K562 (cell line): Measurements from ENCODE around the gene SLC2A9. TPM values are rescaled to one million over a fixed set of nuclear protein-coding genes. Genes with fewer than 3 reads are reported as not detected.

ENCODE experiments used
- ATF2 ChIP-seq: sonication (generic); formaldehyde crosslinking; IDR thresholded peaks from 2 replicates; pipeline ENCODE4 v1.8.1; 2022; ENCODE audit warnings: missing genetic modification reagents
- CHD4 ChIP-seq: fragments of 200-600 bp; sonication (generic); IDR thresholded peaks from 3 replicates; pipeline ENCODE4 v1.6.1; 2012; ENCODE audit warnings: low read depth, mild to moderate bottlenecking, mixed read lengths, low read length, inconsistent platforms; ENCODE audit not compliant: insufficient read depth, insufficient replicate concordance, poor library complexity, severe bottlenecking
- FOSL1 ChIP-seq: fragments of 200-800 bp; sonication (Bioruptor generic); conservative IDR thresholded peaks from 2 replicates; pipeline ENCODE4 v1.6.1; 2016; ENCODE audit warnings: missing genetic modification characterization, missing compliant biosample characterization
- GTF2A2 ChIP-seq: IDR thresholded peaks from 2 replicates; pipeline ENCODE4 v1.6.1; 2016; ENCODE audit warnings: mild to moderate bottlenecking, missing genetic modification characterization, missing compliant biosample characterization
- IFI16 ChIP-seq: fragments of 250-450 bp; sonication (Bioruptor Pico); IDR thresholded peaks from 2 replicates; pipeline ENCODE4 v2.1.2; 2022; ENCODE audit warnings: mild to moderate bottlenecking, inconsistent platforms
- KAT8 ChIP-seq: fragments of 450-650 bp; IDR thresholded peaks from 2 replicates; pipeline ENCODE4 v1.6.1; 2016; ENCODE audit warnings: low read depth, mild to moderate bottlenecking
- MCM2 ChIP-seq: fragments of 450-650 bp; IDR thresholded peaks from 2 replicates; pipeline ENCODE4 v1.6.1; 2017; ENCODE audit warnings: low read depth, mild to moderate bottlenecking
- NFE2L1 ChIP-seq: fragments of 450-650 bp; IDR thresholded peaks from 2 replicates; pipeline ENCODE4 v1.6.1; 2016; ENCODE audit warnings: missing genetic modification characterization, low read depth, mild to moderate bottlenecking, missing compliant biosample characterization, moderate library complexity, borderline replicate concordance
- POLR2AphosphoS5 ChIP-seq: IDR thresholded peaks from 2 replicates; pipeline ENCODE4 v1.6.1; 2011; ENCODE audit warnings: mild to moderate bottlenecking, low read depth, low read length, moderate library complexity; ENCODE audit not compliant: control insufficient read depth, insufficient read depth
- RUNX1 ChIP-seq: sonication (generic); IDR thresholded peaks from 2 replicates; pipeline ENCODE4 v1.6.1; 2016; ENCODE audit warnings: antibody characterized with exemption, low read depth
- SETDB1 ChIP-seq: IDR thresholded peaks from one replicate; pipeline ENCODE4 v1.6.1; 2012; ENCODE audit warnings: low read length, control low read depth, inconsistent platforms
- ZNF584 ChIP-seq: fragments of 200-800 bp; sonication (Bioruptor generic); IDR thresholded peaks from 2 replicates; pipeline ENCODE4 v1.6.1; 2016; ENCODE audit warnings: low read depth, mild to moderate bottlenecking, missing genetic modification characterization, missing compliant biosample characterization
- ZNF644 ChIP-seq: fragments of 200-800 bp; sonication (Bioruptor generic); IDR thresholded peaks from 2 replicates; pipeline ENCODE4 v1.6.1; 2016; ENCODE audit warnings: low read depth, missing genetic modification characterization, missing compliant biosample characterization
- ZNF707 ChIP-seq: fragments of 250-450 bp; sonication (Bioruptor Pico); conservative IDR thresholded peaks from 2 replicates; pipeline ENCODE4 v1.8.0; 2022; ENCODE audit warnings: inconsistent platforms, mild to moderate bottlenecking, moderate library complexity
- ZNF75A ChIP-seq: fragments of 450-650 bp; formaldehyde crosslinking; IDR thresholded peaks from 2 replicates; pipeline ENCODE4 v1.4.0; 2020; ENCODE audit warnings: mild to moderate bottlenecking
- ZNF778 ChIP-seq: fragments of 450-650 bp; formaldehyde crosslinking; IDR thresholded peaks from 2 replicates; pipeline ENCODE4 v1.4.0; 2020; ENCODE audit warnings: mild to moderate bottlenecking, moderate library complexity
- polyA plus RNA-seq, 8 experiments: library from polyadenylated mRNA; depleted of rRNA in 4 of 8; stranded (reverse) in 5 of 8; unstranded in 3 of 8; fragments of >200 nt; fragmentation: Nextera tagmentation in 2 of 8; fragmentation: Illumina TruSeq in 1 of 8; extraction: Ambion mirVana in 2 of 8; extraction: Trizol in 1 of 8; gene quantifications; 2 replicates each; pipeline versions ENCODE4 v1.2.1 to v1.2.3, GENCODE V29; 2011 to 2014; ENCODE audit warnings: inconsistent platforms in 1 of 8, missing spikeins in 1 of 8
- total RNA-seq, 7 experiments: library from RNA; depleted of rRNA in 6 of 7; stranded (reverse); fragments of >200 nt in 6 of 7; fragmentation: Illumina TruSeq in 2 of 7; extraction: Trizol in 2 of 7; gene quantifications; 2 replicates each; pipeline versions ENCODE4 v1.2.1 to v1.2.3, GENCODE V29; 2011 to 2021; ENCODE audit warnings: low replicate concordance in 1 of 7
- TF ChIP-seq, protein P1 (sequence below): sonication (generic); formaldehyde crosslinking; IDR thresholded peaks from 2 replicates; pipeline ENCODE4 v1.8.0; 2022; ENCODE audit warnings: mild to moderate bottlenecking, missing genetic modification reagents
- TF ChIP-seq, protein P2 (sequence below): fragments of 250-450 bp; sonication (Bioruptor Pico); IDR thresholded peaks from 2 replicates; pipeline ENCODE4 v1.5.0; 2021; ENCODE audit warnings: mild to moderate bottlenecking, moderate library complexity
- TF ChIP-seq, protein P3 (sequence below): IDR thresholded peaks from 2 replicates; pipeline ENCODE4 v1.6.1; 2011; ENCODE audit not compliant: insufficient read length; ENCODE audit errors: extremely low read depth
- TF ChIP-seq, protein P4 (sequence below): fragments of 250-450 bp; sonication (Bioruptor Pico); IDR thresholded peaks from 2 replicates; pipeline ENCODE4 v1.5.0; 2021

SLC2A9 gene
- total and polyA plus RNA-seq, 9 of the 15 experiments (the other 6 are each of a cell fraction or from before 2014, with no cell fraction given), result 0.15 to 1.9 (median 0.76) TPM

DNA sequence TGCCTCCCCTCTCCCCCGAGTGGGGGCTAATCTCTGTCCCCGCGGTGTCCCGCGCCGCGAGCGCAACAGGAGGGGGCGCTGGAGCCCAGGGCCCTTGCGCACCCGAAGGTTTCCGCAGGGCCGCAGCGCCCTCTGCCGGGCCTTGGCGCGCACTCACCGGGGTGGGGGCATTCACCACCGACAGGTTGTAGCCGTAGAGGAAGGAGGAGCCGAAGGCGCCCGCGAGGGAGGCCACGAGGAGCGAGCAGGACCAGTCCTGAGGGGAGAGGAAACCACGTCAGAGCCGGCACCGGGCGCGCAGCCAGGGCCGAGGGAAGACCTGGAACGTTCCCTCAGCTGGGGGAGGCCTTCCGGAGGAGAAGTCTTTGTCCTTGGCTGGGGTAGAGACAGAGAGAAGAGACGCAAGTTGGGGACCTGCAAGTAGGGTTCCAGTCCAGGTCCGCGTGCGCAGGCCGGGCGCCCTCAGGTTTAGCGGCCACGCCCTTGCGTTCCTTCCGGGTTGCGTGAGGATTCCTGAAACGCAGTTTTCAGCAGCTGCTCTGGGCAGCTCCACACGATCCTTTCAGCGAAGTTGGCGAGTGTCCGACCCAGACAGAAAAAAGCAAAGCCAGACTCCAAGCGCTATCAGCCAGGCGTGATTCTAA lies 2.4 kb downstream of the SLC2A9 start (continued):
- TF ChIP-seq, protein P1, sequence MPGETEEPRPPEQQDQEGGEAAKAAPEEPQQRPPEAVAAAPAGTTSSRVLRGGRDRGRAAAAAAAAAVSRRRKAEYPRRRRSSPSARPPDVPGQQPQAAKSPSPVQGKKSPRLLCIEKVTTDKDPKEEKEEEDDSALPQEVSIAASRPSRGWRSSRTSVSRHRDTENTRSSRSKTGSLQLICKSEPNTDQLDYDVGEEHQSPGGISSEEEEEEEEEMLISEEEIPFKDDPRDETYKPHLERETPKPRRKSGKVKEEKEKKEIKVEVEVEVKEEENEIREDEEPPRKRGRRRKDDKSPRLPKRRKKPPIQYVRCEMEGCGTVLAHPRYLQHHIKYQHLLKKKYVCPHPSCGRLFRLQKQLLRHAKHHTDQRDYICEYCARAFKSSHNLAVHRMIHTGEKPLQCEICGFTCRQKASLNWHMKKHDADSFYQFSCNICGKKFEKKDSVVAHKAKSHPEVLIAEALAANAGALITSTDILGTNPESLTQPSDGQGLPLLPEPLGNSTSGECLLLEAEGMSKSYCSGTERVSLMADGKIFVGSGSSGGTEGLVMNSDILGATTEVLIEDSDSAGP (CRISPR knock-in tag), result no peak
- no peak for TF ChIP-seq ZNF644
- TF ChIP-seq ZNF584 (CRISPR knock-in tag), result no peak
- TF ChIP-seq ZNF778, result no peak
- TF ChIP-seq, protein P2, sequence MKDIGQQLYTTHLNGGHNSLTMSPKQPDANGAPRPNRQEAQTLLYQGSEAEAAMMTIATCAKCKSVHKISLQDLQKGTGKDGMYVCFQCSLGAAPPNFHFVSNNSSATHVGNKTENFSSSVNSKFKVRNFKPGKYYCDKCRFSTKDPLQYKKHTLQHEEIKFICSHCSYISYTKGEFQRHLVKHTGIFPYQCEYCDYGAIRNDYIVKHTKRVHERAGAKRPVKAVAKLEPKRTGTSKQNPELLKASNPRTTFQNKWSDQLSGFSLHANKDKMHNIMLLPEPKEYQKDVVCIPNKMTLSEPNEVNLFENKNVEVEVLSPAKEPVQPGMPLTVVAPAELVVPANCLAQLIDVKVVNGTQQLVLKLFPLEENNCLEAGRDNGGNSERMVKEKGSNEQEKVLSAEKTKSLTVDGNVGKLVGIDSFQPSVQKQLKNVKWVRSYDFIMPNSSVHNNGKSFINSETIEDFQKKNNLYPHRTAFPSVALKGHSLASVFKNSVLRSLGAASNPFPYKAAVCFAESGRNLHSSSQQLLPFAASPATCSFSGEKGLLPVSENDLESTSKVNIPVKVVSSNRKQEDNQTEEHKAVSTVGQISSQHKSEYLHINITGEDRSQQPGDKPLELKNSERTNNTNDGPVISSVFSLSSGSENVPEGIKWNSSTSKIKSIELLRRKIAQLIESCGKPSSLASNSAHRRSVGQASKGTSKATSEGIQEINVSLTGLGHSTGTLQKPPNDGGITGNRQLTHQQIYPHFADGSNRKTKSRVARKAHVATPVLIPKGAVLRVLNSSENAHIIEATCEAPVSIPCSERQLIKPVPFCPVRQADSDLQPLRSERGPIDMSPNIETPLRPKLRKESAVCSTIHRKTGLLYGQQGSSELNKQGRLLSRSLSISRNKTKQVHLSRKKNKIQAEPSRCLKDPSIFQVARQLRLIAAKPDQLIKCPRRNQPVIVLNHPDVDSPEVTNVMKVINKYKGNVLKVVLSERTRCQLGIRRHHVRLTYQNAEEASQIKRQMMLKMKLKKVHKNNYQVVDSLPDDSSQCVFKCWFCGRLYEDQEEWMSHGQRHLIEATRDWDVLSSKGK (CRISPR knock-in tag), result no peak
- no peak for TF ChIP-seq KAT8
- no peak for TF ChIP-seq GTF2A2 (tag)
- no peak for TF ChIP-seq ZNF75A (CRISPR knock-in tag)
- TF ChIP-seq NFE2L1 (tag), result no peak
- no peak for TF ChIP-seq POLR2AphosphoS5
- no peak for TF ChIP-seq MCM2
- no peak for TF ChIP-seq FOSL1 (tag)
- TF ChIP-seq CHD4, result no peak
- no peak for TF ChIP-seq SETDB1
- TF ChIP-seq, protein P3, sequence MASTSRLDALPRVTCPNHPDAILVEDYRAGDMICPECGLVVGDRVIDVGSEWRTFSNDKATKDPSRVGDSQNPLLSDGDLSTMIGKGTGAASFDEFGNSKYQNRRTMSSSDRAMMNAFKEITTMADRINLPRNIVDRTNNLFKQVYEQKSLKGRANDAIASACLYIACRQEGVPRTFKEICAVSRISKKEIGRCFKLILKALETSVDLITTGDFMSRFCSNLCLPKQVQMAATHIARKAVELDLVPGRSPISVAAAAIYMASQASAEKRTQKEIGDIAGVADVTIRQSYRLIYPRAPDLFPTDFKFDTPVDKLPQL, result no peak
- no peak for TF ChIP-seq RUNX1
- TF ChIP-seq, protein P4, sequence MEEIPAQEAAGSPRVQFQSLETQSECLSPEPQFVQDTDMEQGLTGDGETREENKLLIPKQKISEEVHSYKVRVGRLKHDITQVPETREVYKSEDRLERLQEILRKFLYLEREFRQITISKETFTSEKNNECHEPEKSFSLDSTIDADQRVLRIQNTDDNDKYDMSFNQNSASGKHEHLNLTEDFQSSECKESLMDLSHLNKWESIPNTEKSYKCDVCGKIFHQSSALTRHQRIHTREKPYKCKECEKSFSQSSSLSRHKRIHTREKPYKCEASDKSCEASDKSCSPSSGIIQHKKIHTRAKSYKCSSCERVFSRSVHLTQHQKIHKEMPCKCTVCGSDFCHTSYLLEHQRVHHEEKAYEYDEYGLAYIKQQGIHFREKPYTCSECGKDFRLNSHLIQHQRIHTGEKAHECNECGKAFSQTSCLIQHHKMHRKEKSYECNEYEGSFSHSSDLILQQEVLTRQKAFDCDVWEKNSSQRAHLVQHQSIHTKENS, result no peak
- TF ChIP-seq ATF2, result no peak
- TF ChIP-seq IFI16 (CRISPR knock-in tag), result no peak
- TF ChIP-seq ZNF707 (CRISPR knock-in tag), result no peak
